Stimulated activated CD4-positive, alpha-beta T cell treated with anti-CD3 and anti-CD28 coated beads, Interleukin-4, amount 100 ng/mL, for 1 hour (primary cell): ENCODE data around the gene SEC23B.
"Not testable (repeated sequence)": the region's sequence is repeated elsewhere in the genome, so short reads cannot be mapped to it uniquely, and the experiment has no call there.

ENCODE experiments used
- DNase-seq: peaks from one replicate; pipeline ENCODE4 v3.0.0-alpha.2; 2020

SEC23B gene

DNA sequence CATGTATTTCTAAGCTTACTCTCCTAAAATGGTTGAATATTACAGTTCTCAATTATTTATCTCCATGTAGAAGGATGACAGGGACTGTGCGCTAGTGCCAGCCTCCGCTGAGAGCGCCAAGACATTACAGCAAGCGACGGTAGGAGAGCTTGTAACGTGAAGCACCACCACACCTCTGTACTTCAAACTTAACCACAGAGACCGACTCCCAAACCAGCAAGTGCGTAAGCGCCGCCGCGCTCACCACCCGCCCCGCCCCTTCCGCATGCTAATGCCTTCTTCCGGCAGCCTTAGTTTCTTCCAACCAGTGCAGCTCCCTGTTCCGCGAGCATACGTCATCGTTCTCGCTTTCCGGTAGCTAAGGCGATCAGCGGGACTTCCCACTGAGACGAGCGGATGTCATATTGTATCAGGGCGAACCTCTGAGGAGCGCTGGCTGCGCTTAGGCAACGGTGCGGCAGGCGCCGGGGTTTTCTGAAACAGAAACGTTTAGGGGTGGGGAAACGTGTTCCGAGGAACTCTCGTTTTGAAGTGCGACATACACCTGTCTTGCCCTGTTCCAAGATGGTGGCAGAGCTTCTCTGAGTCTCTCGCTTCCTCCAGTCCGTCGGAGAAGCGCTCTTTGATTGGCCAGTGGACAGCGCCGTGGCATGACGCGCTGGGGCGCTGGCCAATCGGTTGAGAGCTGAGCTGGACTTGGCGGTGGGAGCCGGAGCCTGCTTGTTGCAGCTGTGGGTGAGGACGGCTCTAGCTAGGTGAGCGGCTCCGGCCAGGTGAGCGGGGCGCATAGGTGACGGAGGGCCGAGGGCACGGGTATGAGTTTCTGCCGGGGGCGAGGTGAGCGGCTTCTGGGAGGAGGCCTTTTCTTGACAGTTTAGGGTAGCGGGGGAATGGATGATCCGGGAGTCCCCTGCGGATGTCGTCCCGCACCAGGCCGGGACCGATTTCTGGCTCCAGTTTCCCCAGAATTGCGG lies at the start of gene SEC23B:
Gene SEC23B, plus strand, starts transcription at position 723 of the 974 bp plus-strand sequence. CDS start 2,896 bp downstream, outside the sequence.
- DNase-seq = peak; percentile 97

DNA sequence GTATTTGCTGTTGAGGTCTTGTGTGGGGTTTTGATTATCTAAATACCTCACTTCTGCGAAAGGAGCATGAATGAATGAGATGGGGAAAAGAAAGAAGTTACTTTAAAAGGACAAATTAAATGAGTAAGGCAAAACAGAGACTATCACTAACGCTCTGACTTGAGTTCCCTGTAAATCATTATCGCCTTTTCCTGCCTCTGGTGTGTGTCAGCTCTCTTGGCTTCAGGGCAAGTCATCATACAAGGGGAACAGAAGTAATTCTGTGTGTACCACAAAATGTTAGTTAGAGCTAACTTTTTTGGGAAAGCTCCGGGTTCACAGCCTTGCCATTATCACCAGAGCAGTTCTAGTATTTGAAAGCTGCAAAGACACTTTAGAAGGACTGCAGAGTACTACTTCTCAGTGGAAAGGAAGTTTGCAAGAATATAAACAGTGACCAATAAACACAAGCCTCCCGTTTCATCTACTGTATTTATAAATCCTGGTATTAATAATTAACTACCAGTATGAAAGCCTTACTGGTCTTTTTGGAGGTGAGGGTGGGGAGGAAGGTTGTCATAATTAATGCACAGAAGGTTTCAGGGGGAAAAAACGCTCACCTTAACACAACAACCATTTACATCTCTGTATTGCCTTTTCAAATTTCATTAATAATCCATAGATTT lies 42.1 kb upstream of the SEC23B start:
- DNase-seq = no peak

- DNase-seq = no peak
Observed at GRCh38 chr20:18466574-18466893, 41.2 kb upstream of the SEC23B start.

- peak; percentile 94 for DNase-seq
Observed at GRCh38 chr20:18466894-18467730, 40.6 kb upstream of the SEC23B start, which contains the start of the genes DZANK1 and POLR3F. DZANK1 (minus strand) TSS chr20:18467030; CDS start chr20:18465358, 1,672 bp downstream. POLR3F (plus strand) TSS chr20:18467390; CDS start chr20:18467507, 117 bp downstream.

DNA sequence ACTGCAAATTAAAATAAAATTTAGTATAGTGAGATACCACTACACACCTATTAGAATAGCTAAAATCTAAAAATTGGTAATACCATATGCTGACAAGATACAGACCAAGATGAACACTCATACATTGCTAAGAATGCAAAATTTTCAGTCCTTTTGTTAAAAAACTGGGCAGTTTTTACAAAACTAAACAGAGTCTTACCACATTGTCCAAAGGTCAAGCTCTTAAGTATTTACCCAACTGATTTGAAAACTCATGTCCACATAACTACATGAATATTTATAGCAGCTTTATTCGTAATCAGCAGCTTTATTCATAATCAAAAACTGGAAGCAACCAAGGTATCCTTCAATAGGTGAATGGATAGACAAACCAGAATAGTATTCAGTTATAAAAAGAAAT lies 30.5 kb upstream of the SEC23B start:
- DNase-seq = no peak

DNA sequence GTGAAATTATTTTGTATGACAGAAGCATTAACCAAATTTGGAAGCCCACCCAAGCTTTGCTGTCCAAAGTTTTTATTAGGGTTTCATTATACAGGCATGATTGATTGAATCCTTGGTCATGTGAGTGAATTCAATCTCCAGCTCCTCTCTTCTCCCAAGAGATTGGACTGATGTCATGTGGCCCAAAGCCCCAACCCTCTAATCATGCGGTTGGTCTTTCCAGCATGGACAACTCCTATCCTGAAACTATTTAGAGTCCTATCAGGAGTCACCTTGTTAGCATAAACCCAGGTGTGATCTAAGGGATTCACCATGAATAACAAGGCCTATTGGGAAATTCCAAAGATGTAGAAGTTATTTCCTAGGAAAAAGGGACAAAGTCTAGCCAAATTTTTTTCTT lies 29.9 kb upstream of the SEC23B start:
- DNase-seq = no peak

- DNase-seq = no peak
Observed at GRCh38 chr20:18481596-18481995, 26.1 kb upstream of the SEC23B start.

- DNase-seq = no peak
Observed at GRCh38 chr20:18488301-18488700, 19.4 kb upstream of the SEC23B start.

DNA sequence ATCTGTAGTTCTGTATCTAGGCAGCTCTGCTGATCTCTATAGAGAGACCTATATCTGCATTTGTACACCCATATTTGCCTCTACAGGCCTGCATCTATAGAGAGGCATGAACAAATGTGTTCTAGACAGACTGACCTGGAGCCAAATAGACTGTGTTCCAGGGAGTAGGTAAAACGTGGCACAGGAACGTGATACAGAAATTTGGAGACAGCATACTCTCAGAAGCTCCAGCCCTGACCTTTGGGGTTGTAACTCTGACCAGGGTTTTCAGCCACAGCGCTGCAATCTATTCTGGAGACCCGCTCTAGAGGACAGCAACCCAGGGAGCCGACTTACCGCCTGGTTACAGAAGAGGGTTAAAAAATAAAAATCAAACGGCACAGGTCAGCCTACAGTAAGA lies 11.7 kb upstream of the SEC23B start:
- no peak for DNase-seq

GRCh38 chr20:18496740-18497592 lies 10.8 kb upstream of the SEC23B start, which contains the start of gene RBBP9:
RBBP9 (minus strand) TSS chr20:18497225; CDS start chr20:18497167, 58 bp downstream.
- peak; percentile 80 for DNase-seq

GRCh38 chr20:18497603-18498002 lies 10.1 kb upstream of the SEC23B start:
- DNase-seq = no peak

DNA sequence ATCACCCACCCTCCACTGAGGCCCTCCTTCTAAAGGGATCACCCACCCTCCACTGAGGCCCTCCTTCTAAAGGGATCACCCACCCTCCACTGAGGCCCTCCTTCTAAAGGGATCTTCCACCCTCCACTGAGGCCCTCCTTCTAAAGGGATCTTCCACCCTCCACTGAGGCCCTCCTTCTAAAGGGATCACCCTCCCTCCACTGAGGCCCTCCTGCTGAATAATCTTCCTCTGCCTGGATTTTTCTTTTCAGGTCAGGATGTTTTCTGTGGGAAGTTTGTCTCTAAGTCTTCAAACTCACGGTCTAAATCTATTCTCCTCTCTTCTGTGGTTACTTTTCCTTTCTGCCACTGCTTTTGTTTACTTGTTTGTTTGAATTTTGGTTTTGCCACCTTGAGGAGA lies 6.1 kb upstream of the SEC23B start:
- not testable (repeated sequence) for DNase-seq

DNA sequence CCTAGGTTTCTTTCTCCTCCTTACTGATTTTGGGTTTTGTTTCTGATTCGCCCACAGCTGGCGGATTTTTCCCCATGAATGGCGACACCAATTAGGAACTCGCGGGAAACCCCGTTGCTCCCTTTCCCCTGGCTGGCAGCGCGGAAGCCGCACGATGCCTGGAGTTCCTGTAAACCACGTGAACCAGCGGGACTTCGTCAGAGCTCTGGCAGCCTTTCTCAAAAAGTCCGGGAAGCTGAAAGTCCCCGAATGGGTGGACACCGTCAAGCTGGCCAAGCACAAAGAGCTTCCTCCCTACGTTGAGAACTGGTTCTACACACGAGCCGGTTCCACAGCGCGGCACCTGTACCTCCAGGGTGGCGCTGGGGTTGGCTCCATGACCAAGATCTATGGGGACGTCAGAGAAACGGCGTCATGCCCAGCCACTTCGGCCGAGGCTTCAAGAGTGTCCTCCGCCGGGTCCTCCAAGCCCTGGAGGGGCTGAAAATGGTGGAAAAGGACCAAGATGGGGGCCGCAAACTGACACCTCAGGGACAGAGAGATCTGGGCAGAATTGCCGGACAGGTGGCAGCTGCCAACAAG lies 3.2 kb upstream of the SEC23B start:
- no peak for DNase-seq

DNA sequence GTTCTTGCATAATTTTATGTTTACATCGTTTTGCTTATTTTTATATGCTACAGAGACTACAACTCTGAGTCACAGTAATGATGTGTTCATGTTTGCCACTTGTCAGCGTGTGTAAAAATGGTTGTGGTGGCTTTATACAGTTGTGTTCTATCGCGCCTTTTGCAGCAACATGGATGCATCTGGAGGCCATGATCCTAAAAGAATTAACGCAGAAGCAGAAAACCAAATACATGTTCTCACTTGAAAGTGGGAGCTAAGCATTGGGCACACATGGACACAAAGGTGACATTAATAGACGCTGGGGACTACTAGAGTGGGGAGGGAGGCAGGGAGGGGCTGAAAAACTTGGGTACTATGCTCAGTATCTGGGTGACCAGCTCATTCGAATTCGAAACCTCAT lies 996 bp upstream of the SEC23B start:
- DNase-seq = no peak

DNA sequence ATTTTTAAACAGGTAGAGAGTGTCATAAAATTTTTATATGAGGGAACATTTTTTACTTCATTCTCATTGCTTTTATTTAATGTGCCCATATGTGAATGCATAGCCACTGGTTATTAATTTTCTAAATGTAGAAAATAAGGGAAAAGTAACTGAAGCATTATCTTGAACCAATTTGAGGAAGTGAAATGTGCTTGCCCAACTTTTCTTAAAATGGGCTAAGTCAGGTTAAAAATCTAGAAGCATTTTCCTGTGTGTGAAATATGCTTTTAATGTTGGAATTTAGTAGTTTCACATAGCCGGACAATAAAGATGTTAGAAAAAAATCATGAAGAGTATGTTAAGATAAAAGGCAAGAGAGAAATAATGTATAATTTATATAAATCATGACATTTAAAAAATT lies 3.8 kb downstream of the SEC23B start:
- no peak for DNase-seq

DNA sequence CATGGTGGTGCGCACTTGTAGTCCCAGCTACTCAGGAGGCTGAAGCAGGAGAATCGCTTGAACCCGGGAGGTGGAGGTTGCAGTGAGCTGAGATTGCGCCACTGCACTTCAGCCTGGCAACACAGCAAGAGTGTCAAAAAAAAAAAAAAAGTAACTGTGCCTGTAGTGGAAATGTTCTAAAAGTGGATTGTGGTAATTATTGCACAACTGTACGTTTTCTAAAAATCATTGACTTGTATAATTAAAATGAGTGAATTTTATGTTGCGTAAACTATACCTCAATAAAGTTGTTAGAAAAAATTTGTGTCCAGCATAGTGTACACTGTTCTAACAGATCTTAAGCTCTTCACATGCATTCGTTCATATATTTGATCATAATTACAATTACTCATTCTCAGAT lies 5.5 kb downstream of the SEC23B start:
- DNase-seq = no peak

DNA sequence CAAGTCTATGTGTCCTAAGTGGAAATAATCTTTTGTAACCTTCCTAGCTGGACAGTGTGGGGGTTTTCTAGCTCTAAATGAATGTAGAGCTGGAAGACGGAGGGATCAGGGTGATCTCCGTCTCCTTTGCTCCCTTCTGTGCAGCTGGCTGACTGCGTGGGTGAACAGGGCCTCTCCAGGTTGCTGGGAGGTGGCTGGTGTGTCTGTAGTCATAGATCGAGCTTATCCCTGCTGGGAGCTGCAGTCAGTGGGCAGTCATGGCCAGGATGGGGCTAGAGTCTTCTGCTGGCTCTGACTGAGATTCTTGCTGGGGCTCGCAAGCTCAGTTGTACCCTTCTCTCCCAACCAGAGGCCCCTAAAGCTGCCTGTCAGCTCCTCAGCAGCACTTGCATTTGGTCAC lies 6.4 kb downstream of the SEC23B start:
- DNase-seq = no peak

GRCh38 chr20:18515973-18516372 lies 8.2 kb downstream of the SEC23B start:
- no peak for DNase-seq

GRCh38 chr20:18522066-18522465 lies 14.3 kb downstream of the SEC23B start:
- not testable (repeated sequence) for DNase-seq

GRCh38 chr20:18523066-18523465 lies 15.3 kb downstream of the SEC23B start:
- DNase-seq = no peak

DNA sequence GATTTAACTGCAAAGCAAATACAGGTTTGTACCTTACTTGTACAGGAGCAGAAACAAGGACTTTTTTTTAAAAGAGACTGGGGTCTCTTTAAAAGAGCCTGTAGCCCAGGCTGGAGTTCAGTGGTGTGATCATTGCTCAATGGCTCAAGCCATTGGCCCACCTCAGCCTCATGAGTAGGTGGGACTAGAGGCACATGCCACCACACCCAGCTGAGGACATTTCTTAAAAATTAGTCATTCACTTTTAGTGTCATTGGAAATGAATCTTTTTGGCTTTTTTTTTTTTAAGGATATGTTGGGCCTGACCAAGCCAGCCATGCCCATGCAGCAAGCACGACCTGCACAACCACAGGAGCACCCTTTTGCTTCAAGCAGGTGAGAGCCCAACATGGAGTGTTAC lies 16.9 kb downstream of the SEC23B start:
- no peak for DNase-seq

DNA sequence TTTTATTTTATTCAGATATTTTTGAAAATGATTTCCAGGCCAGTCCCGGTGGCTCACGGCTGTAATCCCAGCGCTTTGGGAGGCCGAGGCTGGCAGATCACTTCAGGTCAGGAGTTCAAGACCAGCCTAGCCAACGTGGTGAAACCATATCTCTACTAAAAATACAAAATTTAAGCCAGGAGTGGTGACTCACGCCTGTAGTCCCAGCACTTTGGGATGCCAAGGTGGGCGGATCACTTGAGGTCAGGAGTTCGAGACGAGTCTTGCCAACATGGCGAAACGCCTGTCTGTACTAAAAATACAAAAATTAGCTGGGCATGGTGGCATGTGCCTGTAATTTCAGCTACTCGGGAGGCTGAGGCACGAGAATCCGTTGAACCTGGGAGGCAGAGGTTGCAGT lies 19.0 kb downstream of the SEC23B start:
- not testable (repeated sequence) for DNase-seq
